GM18499 (cell line): Measurements from ENCODE around the gene WBP2NL.

Experiments
- ATAC-seq: cut with Tn5 transposase; IDR thresholded peaks from one replicate; pipeline ENCODE4 v1.9.1; 2021; ENCODE audit warnings: moderate number of reproducible peaks; ENCODE audit not compliant: insufficient read depth, unreplicated experiment

Gene WBP2NL

GRCh38 chr22:41976961-41977566 lies 21.5 kb upstream of the WBP2NL start:
- ATAC-seq: no peak

GRCh38 chr22:41978732-41979131 lies 19.9 kb upstream of the WBP2NL start:
- no peak for ATAC-seq

- ATAC-seq: no peak
Observed at GRCh38 chr22:41979423-41980250, 19.0 kb upstream of the WBP2NL start.

- ATAC-seq: no peak
Observed at GRCh38 chr22:41982865-41983264, 15.7 kb upstream of the WBP2NL start.

- ATAC-seq: no peak
Observed at GRCh38 chr22:41983513-41984405, 14.8 kb upstream of the WBP2NL start.

- no peak for ATAC-seq
Observed at GRCh38 chr22:41987276-41987675, 11.3 kb upstream of the WBP2NL start.

- no peak for ATAC-seq
Observed at GRCh38 chr22:41989246-41989645, 9.3 kb upstream of the WBP2NL start.

GRCh38 chr22:41991111-41991510 lies 7.5 kb upstream of the WBP2NL start:
- ATAC-seq: no peak

GRCh38 chr22:41992496-41992895 lies 6.1 kb upstream of the WBP2NL start:
- no peak for ATAC-seq

- no peak for ATAC-seq
Observed at GRCh38 chr22:41995211-41995610, 3.4 kb upstream of the WBP2NL start.

- ATAC-seq: no peak
Observed at GRCh38 chr22:41996826-41997225, 1.8 kb upstream of the WBP2NL start.

GRCh38 chr22:42000466-42000865 lies 1.9 kb downstream of the WBP2NL start:
- no peak for ATAC-seq

- no peak for ATAC-seq
Observed at GRCh38 chr22:42001121-42001520, 2.5 kb downstream of the WBP2NL start.

- no peak for ATAC-seq
Observed at GRCh38 chr22:42001706-42002105, 3.1 kb downstream of the WBP2NL start.

- ATAC-seq: no peak
Observed at GRCh38 chr22:42007922-42008321, 9.3 kb downstream of the WBP2NL start.

GRCh38 chr22:42010778-42011177 lies 12.2 kb downstream of the WBP2NL start:
- ATAC-seq: no peak

GRCh38 chr22:42013385-42013784 lies 14.8 kb downstream of the WBP2NL start:
- no peak for ATAC-seq

GRCh38 chr22:42016111-42016510 lies 17.5 kb downstream of the WBP2NL start:
- ATAC-seq: no peak

- no peak for ATAC-seq
Observed at GRCh38 chr22:42018224-42018623, 19.6 kb downstream of the WBP2NL start.

- ATAC-seq: no peak
Observed at GRCh38 chr22:42021571-42021970, 23.0 kb downstream of the WBP2NL start.
